BE2C (cell line): ENCODE measurements around the gene SNX12.

Experiments used
- DNase-seq: peaks from one replicate; pipeline ENCODE4 v3.0.0-alpha.2; 2020
- H3K27me3 ChIP-seq: fragments of 250-450 bp; sonication (Bioruptor Pico); 2 replicates; pipeline ENCODE4 v1.5.1; 2020; ENCODE audit warnings: mild to moderate bottlenecking
- H3K36me3 ChIP-seq: fragments of 250-450 bp; sonication (Bioruptor Pico); 2 replicates; pipeline ENCODE4 v1.5.1; 2020; ENCODE audit warnings: mild to moderate bottlenecking
- H3K4me1 ChIP-seq: fragments of 250-450 bp; sonication (Bioruptor Pico); 2 replicates; pipeline ENCODE4 v1.5.1; 2020
- H3K4me3 ChIP-seq: 2 replicates; pipeline ENCODE4 v1.5.1; 2011; ENCODE audit warnings: low read depth, low read length
- H3K9me3 ChIP-seq: fragments of 250-450 bp; sonication (Bioruptor Pico); 2 replicates; pipeline ENCODE4 v1.5.1; 2020
- CTCF ChIP-seq: IDR thresholded peaks from 2 replicates; pipeline ENCODE4 v1.5.1; 2012; ENCODE audit warnings: mild to moderate bottlenecking, low read depth, low read length

Gene SNX12

GRCh38 chrX:71107762-71108360 lies 39.7 kb upstream of the SNX12 start:
- no peak for TF ChIP-seq CTCF
- H3K9me3 ChIP-seq, result no peaks in the 10 kb centered on the region

GRCh38 chrX:71107245-71107644 lies 39.1 kb upstream of the SNX12 start:
- peaks cover 16% of the 10 kb centered on the region for H3K4me1 ChIP-seq
- H3K9me3 ChIP-seq, result no peaks in the 10 kb centered on the region
- H3K27me3 ChIP-seq, result no peaks in the 10 kb centered on the region
- TF ChIP-seq CTCF, result no peak
- DNase-seq, result no peak
- H3K36me3 ChIP-seq, result no peaks in the 10 kb centered on the region
- no peak overlapping the region for H3K4me3 ChIP-seq

More at GRCh38 chrX:71107762-71108360, 39.7 kb upstream of the SNX12 start:
- Histone ChIP-seq H3K27me3 (no peaks in the 10 kb centered on the region), H3K4me1 (peaks cover 10% of the 10 kb centered on the region), H3K36me3 (no peaks in the 10 kb centered on the region), H3K4me3 (no peak overlapping the region)
- DNase-seq, result peak; percentile 61

GRCh38 chrX:71106427-71106826 lies 38.3 kb upstream of the SNX12 start, which contains the start of gene CXorf65:
TSS of gene CXorf65 (minus strand) at chrX:71106740. CDS start at chrX:71106556, 184 bp downstream.
- no peaks in the 10 kb centered on the region for H3K9me3 ChIP-seq
- H3K36me3 ChIP-seq, result no peaks in the 10 kb centered on the region
- no peak for TF ChIP-seq CTCF
- H3K27me3 ChIP-seq, result no peaks in the 10 kb centered on the region
- no peak for DNase-seq
- H3K4me1 ChIP-seq, result peaks cover 20% of the 10 kb centered on the region
- no peak within 1 kb of the TSS for H3K4me3 ChIP-seq

DNA sequence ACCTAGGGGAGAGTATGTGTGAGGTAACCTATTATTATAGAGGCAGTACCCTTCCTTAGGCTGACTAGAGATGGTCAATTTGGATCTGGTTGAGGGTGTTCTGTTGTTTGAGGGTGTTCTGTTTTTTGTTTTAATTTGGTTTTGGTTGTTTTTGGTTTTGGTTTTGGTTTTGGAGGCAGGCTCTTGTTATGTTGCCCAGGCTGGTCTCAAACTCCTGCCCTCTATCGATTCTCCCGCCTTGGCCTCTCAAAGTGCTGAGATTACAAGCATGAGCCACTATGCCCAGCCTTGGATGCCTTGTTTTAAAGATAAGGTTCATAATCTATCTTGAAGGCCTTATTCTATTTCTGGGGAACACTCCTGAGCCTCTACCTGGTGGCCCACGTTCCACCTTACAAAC lies 37.5 kb upstream of the SNX12 start:
- Histone ChIP-seq H3K27me3 (no peaks in the 10 kb centered on the region), H3K9me3 (no peaks in the 10 kb centered on the region), H3K4me1 (peaks cover 20% of the 10 kb centered on the region), H3K36me3 (no peaks in the 10 kb centered on the region), H3K4me3 (no peak overlapping the region)
- no peak for TF ChIP-seq CTCF
- DNase-seq, result no peak

DNA sequence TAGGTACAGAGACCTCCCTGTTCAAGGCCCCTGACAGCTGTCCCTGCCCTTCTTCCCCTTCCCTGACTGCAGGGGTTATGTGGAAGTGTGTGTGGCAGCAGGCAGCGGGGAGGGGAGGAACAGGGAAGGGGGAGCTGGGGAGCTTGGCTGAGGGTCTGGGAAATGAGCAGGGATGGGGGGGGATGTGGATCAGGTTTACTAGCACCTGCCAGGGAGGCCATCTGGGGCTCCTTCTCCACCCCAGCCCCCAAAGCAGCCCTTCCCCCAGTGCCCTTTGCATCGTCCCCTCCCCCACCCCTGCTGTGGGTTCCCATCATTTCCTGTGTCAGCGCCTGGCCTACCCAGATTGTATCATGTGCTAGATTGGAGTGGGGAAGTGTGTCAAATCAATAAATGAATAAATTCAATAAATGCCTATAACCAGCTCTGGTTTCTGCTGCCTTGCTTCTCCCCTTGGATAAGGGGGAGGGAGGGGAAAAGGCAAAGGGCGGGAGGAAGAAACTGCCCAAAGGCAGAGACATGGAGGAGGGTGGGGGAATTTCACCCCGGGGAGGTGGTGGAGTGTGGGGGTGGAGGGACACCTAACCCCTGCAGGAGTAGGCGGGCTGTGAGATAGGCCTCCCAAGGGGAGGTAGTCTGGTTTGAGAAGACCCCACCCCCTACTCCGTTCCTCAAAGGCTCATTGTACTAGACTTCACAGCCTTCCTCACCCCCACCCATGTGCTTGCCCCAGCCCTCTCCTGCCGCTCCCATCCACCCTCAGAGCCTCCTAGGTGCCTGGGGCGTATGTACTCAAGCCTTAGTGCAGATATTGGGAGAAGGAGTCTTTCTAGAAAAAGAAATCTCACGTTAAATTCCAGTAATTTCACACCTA lies 35.2 kb upstream of the SNX12 start:
- no peaks in the 10 kb centered on the region for H3K36me3 ChIP-seq
- peak; percentile 76 for DNase-seq

More for the DNA sequence above, 35.2 kb upstream of the SNX12 start:
- Histone ChIP-seq H3K4me3 (peak overlapping the region; percentile 21), H3K27me3 (no peaks in the 10 kb centered on the region), H3K4me1 (peaks cover 20% of the 10 kb centered on the region), H3K9me3 (no peaks in the 10 kb centered on the region)
- TF ChIP-seq CTCF, result no peak
